K562 (cell line): ENCODE data around the gene TIMM10. TPM values are rescaled to one million over a fixed set of nuclear protein-coding genes. Genes with fewer than 3 reads are reported as not detected.

Source experiments
- CREM ChIP-seq: IDR thresholded peaks from 2 replicates; pipeline ENCODE4 v1.6.1; 2014; ENCODE audit warnings: antibody characterized with exemption, low read depth
- CTCFL ChIP-seq: IDR thresholded peaks from 2 replicates; pipeline ENCODE4 v1.6.1; 2011; ENCODE audit warnings: borderline replicate concordance, low read depth, mild to moderate bottlenecking, moderate library complexity, low read length; ENCODE audit not compliant: insufficient read depth, poor library complexity, severe bottlenecking
- EP300 ChIP-seq: IDR thresholded peaks from 2 replicates; pipeline ENCODE4 v1.6.1; 2012; ENCODE audit warnings: low read length, improper control_type of control experiment
- ETS1 ChIP-seq: conservative IDR thresholded peaks from 2 replicates; pipeline ENCODE4 v1.6.1; 2011; ENCODE audit warnings: low read depth, mild to moderate bottlenecking, low read length; ENCODE audit not compliant: control insufficient read depth
- FIP1L1 ChIP-seq: fragments of 200-400 bp; formaldehyde crosslinking; IDR thresholded peaks from 2 replicates; pipeline ENCODE4 v1.6.1; 2018; ENCODE audit warnings: mild to moderate bottlenecking, low read depth, low read length; ENCODE audit not compliant: poor library complexity, severe bottlenecking
- MCM7 ChIP-seq, 2 experiments: fragments of 450-650 bp; IDR thresholded peaks; 2 replicates each; pipeline ENCODE4 v1.6.1; 2016 to 2018
- POU5F1 ChIP-seq: fragments of 150-350 bp; IDR thresholded peaks from 2 replicates; pipeline ENCODE4 v1.6.1; 2014; ENCODE audit warnings: borderline replicate concordance, low read length, low read depth, mild to moderate bottlenecking; ENCODE audit not compliant: partially characterized antibody
- PRMT5 ChIP-seq: sonication (generic); formaldehyde crosslinking; IDR thresholded peaks from 2 replicates; pipeline ENCODE4 v1.5.0; 2020; ENCODE audit warnings: missing genetic modification reagents
- RBM17 ChIP-seq: fragments of 200-400 bp; formaldehyde crosslinking; IDR thresholded peaks from 2 replicates; pipeline ENCODE4 v1.6.1; 2017; ENCODE audit warnings: low read depth, mild to moderate bottlenecking, low read length, borderline replicate concordance
- RCOR1 ChIP-seq, 2 experiments: IDR thresholded peaks; 2 replicates each; pipeline ENCODE4 v1.6.1; 2012; ENCODE audit warnings: low read depth in 2 of 2, low read length in 2 of 2, borderline replicate concordance in 1 of 2, improper control_type of control experiment in 1 of 2
- RFX5 ChIP-seq: IDR thresholded peaks from 2 replicates; pipeline ENCODE4 v1.6.1; 2011; ENCODE audit warnings: low read depth, mild to moderate bottlenecking, improper control_type of control experiment, low read length
- polyA plus RNA-seq, 8 experiments: library from polyadenylated mRNA; depleted of rRNA in 4 of 8; stranded (reverse) in 5 of 8; unstranded in 3 of 8; fragments of >200 nt; fragmentation: Nextera tagmentation in 2 of 8; fragmentation: Illumina TruSeq in 1 of 8; extraction: Ambion mirVana in 2 of 8; extraction: Trizol in 1 of 8; gene quantifications; 2 replicates each; pipeline versions ENCODE4 v1.2.1 to v1.2.3, GENCODE V29; 2011 to 2014; ENCODE audit warnings: inconsistent platforms in 1 of 8, missing spikeins in 1 of 8
- total RNA-seq, 7 experiments: library from RNA; depleted of rRNA in 6 of 7; stranded (reverse); fragments of >200 nt in 6 of 7; fragmentation: Illumina TruSeq in 2 of 7; extraction: Trizol in 2 of 7; gene quantifications; 2 replicates each; pipeline versions ENCODE4 v1.2.1 to v1.2.3, GENCODE V29; 2011 to 2021; ENCODE audit warnings: low replicate concordance in 1 of 7
- TF ChIP-seq, protein P1 (sequence below): sonication (generic); formaldehyde crosslinking; IDR thresholded peaks from 2 replicates; pipeline ENCODE4 v1.8.0; 2022; ENCODE audit warnings: missing genetic modification reagents, mild to moderate bottlenecking, borderline replicate concordance
- TF ChIP-seq, protein P2 (sequence below), 3 experiments: IDR thresholded peaks in 2 of 3; conservative IDR thresholded peaks in 1 of 3; 2 replicates each; pipeline ENCODE4 v1.5.1; 2011 to 2012; ENCODE audit warnings: low read length in 3 of 3, mild to moderate bottlenecking in 3 of 3, control low read depth in 2 of 3, improper control_type of control experiment in 1 of 3, inconsistent platforms in 1 of 3, low read depth in 1 of 3, mixed read lengths in 1 of 3, moderate library complexity in 1 of 3; ENCODE audit not compliant: insufficient read depth in 2 of 3
- TF ChIP-seq, protein P3 (sequence below): fragments of 250-450 bp; sonication (Bioruptor Pico); IDR thresholded peaks from 2 replicates; pipeline ENCODE4 v1.4.0; 2020; ENCODE audit warnings: mild to moderate bottlenecking, moderate library complexity, borderline replicate concordance
- TF ChIP-seq, protein P4 (sequence below), 2 experiments: fragments of 450-650 bp in 1 of 2; sonication (generic) in 1 of 2; formaldehyde crosslinking in 1 of 2; IDR thresholded peaks in 1 of 2; conservative IDR thresholded peaks in 1 of 2; 2 replicates each; pipeline versions ENCODE4 v1.6.1 to v1.8.1; 2016 to 2023; ENCODE audit warnings: mild to moderate bottlenecking in 2 of 2, moderate library complexity in 2 of 2, inconsistent platforms in 1 of 2, missing genetic modification reagents in 1 of 2

Gene TIMM10
- total and polyA plus RNA-seq, 9 of the 15 experiments (the other 6 are each of a cell fraction or from before 2014, with no cell fraction given): 109 to 553 (median 172) TPM

GRCh38 chr11:57546869-57547475 lies 16.4 kb upstream of the TIMM10 start (continued):
- TF ChIP-seq, protein P1, sequence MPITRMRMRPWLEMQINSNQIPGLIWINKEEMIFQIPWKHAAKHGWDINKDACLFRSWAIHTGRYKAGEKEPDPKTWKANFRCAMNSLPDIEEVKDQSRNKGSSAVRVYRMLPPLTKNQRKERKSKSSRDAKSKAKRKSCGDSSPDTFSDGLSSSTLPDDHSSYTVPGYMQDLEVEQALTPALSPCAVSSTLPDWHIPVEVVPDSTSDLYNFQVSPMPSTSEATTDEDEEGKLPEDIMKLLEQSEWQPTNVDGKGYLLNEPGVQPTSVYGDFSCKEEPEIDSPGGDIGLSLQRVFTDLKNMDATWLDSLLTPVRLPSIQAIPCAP (CRISPR knock-in tag): no peak
- TF ChIP-seq, protein P2, sequence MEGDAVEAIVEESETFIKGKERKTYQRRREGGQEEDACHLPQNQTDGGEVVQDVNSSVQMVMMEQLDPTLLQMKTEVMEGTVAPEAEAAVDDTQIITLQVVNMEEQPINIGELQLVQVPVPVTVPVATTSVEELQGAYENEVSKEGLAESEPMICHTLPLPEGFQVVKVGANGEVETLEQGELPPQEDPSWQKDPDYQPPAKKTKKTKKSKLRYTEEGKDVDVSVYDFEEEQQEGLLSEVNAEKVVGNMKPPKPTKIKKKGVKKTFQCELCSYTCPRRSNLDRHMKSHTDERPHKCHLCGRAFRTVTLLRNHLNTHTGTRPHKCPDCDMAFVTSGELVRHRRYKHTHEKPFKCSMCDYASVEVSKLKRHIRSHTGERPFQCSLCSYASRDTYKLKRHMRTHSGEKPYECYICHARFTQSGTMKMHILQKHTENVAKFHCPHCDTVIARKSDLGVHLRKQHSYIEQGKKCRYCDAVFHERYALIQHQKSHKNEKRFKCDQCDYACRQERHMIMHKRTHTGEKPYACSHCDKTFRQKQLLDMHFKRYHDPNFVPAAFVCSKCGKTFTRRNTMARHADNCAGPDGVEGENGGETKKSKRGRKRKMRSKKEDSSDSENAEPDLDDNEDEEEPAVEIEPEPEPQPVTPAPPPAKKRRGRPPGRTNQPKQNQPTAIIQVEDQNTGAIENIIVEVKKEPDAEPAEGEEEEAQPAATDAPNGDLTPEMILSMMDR (IDR thresholded peaks at IDR 0.05 in 2 of 3, conservative IDR thresholded peaks at IDR 0.05 in 1 of 3; ENCODE audit: insufficient read depth in 2 of 3, low read depth in 1 of 3, low read length in 3 of 3): peak; percentile 28 to 34 (median 34); a peak in 3 of 6 replicates
- no peak for TF ChIP-seq FIP1L1
- peak; percentile 38 for TF ChIP-seq CTCFL
- TF ChIP-seq RBM17: no peak
- no peak for TF ChIP-seq MCM7 (IDR thresholded peaks at IDR 0.05)
- peak in 1 of 2 experiments; percentile 29; a peak in 1 of 4 replicates for TF ChIP-seq RCOR1 (IDR thresholded peaks at IDR 0.05; ENCODE audit: borderline replicate concordance in 1 of 2, low read depth in 2 of 2, low read length in 2 of 2)
- TF ChIP-seq RFX5: no peak
- TF ChIP-seq CREM: peak; percentile 20; the same call in 1 of the 2 replicates
- TF ChIP-seq, protein P3, sequence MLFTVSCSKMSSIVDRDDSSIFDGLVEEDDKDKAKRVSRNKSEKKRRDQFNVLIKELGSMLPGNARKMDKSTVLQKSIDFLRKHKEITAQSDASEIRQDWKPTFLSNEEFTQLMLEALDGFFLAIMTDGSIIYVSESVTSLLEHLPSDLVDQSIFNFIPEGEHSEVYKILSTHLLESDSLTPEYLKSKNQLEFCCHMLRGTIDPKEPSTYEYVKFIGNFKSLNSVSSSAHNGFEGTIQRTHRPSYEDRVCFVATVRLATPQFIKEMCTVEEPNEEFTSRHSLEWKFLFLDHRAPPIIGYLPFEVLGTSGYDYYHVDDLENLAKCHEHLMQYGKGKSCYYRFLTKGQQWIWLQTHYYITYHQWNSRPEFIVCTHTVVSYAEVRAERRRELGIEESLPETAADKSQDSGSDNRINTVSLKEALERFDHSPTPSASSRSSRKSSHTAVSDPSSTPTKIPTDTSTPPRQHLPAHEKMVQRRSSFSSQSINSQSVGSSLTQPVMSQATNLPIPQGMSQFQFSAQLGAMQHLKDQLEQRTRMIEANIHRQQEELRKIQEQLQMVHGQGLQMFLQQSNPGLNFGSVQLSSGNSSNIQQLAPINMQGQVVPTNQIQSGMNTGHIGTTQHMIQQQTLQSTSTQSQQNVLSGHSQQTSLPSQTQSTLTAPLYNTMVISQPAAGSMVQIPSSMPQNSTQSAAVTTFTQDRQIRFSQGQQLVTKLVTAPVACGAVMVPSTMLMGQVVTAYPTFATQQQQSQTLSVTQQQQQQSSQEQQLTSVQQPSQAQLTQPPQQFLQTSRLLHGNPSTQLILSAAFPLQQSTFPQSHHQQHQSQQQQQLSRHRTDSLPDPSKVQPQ (CRISPR knock-in tag): no peak
- TF ChIP-seq PRMT5 (CRISPR knock-in tag): no peak
- no peak for TF ChIP-seq ETS1
- TF ChIP-seq POU5F1: no peak
- TF ChIP-seq, protein P4, sequence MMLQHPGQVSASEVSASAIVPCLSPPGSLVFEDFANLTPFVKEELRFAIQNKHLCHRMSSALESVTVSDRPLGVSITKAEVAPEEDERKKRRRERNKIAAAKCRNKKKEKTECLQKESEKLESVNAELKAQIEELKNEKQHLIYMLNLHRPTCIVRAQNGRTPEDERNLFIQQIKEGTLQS (IDR thresholded peaks at IDR 0.05): 0 out of 2 replicates have a peak, but pooled peaks have one; percentile 7
- TF ChIP-seq, protein P4 (CRISPR knock-in tag; conservative IDR thresholded peaks at IDR 0.05): no peak
- TF ChIP-seq EP300: no peak
